Epithelial cell of prostate (primary cell): ENCODE results near the gene ANK2.
A peak's percentile ranks its signal among the peaks of the same experiment; 100 is the strongest.
"Not testable (repeated sequence)": the region's sequence is repeated elsewhere in the genome, so short reads cannot be mapped to it uniquely, and the experiment has no call there.

Source experiments
- DNase-seq: peaks from one replicate; pipeline ENCODE4 v3.0.0-alpha.2; 2011; ENCODE audit warnings: low read depth, low spot score
- H3K27ac ChIP-seq: fragments of 450-650 bp; 2 replicates; pipeline ENCODE4 v1.5.1; 2017; ENCODE audit warnings: mild to moderate bottlenecking

The ANK2 gene

GRCh38 chr4:113181289-113182007 lies 132.0 kb downstream of the ANK2 start:
- no peak for DNase-seq
- H3K27ac ChIP-seq, result no peak overlapping the region

- no peak for DNase-seq
- H3K27ac ChIP-seq, result no peak overlapping the region
Observed at GRCh38 chr4:113183032-113183605, 133.7 kb downstream of the ANK2 start.

GRCh38 chr4:113186220-113186619 lies 136.8 kb downstream of the ANK2 start:
- DNase-seq, H3K27ac ChIP-seq: not testable (repeated sequence)

GRCh38 chr4:113186913-113187312 lies 137.5 kb downstream of the ANK2 start:
- no peak overlapping the region for H3K27ac ChIP-seq
- DNase-seq, result no peak

GRCh38 chr4:113187358-113187757 lies 137.9 kb downstream of the ANK2 start:
- DNase-seq, result no peak
- no peak overlapping the region for H3K27ac ChIP-seq

- no peak for DNase-seq
- no peak overlapping the region for H3K27ac ChIP-seq
Observed at GRCh38 chr4:113189546-113189945, 140.1 kb downstream of the ANK2 start.

- no peak for DNase-seq
- no peak overlapping the region for H3K27ac ChIP-seq
Observed at GRCh38 chr4:113209153-113209552, 159.7 kb downstream of the ANK2 start.

GRCh38 chr4:113209652-113210320 lies 160.3 kb downstream of the ANK2 start:
- H3K27ac ChIP-seq, result no peak overlapping the region
- DNase-seq, result no peak

GRCh38 chr4:113212613-113213012 lies 163.2 kb downstream of the ANK2 start:
- DNase-seq, result no peak
- H3K27ac ChIP-seq, result no peak overlapping the region

GRCh38 chr4:113221990-113222389 lies 172.5 kb downstream of the ANK2 start:
- DNase-seq, result no peak
- no peak overlapping the region for H3K27ac ChIP-seq

- no peak overlapping the region for H3K27ac ChIP-seq
- DNase-seq, result no peak
Observed at GRCh38 chr4:113222471-113222870, 173.0 kb downstream of the ANK2 start.

- DNase-seq, result no peak
- H3K27ac ChIP-seq, result no peak overlapping the region
Observed at GRCh38 chr4:113223001-113223400, 173.5 kb downstream of the ANK2 start.

- no peak for DNase-seq
- H3K27ac ChIP-seq, result no peak overlapping the region
Observed at GRCh38 chr4:113232194-113232593, 182.7 kb downstream of the ANK2 start.

GRCh38 chr4:113236916-113237315 lies 187.5 kb downstream of the ANK2 start:
- no peak overlapping the region for H3K27ac ChIP-seq
- DNase-seq, result no peak

- no peak for DNase-seq
- no peak overlapping the region for H3K27ac ChIP-seq
Observed at GRCh38 chr4:113243312-113243711, 193.9 kb downstream of the ANK2 start.

GRCh38 chr4:113244747-113245146 lies 195.3 kb downstream of the ANK2 start:
- H3K27ac ChIP-seq, DNase-seq: not testable (repeated sequence)

- DNase-seq, result no peak
- H3K27ac ChIP-seq, result no peak overlapping the region
Observed at GRCh38 chr4:113248320-113248719, 198.9 kb downstream of the ANK2 start.

GRCh38 chr4:113255628-113256027 lies 206.2 kb downstream of the ANK2 start:
- no peak for DNase-seq
- H3K27ac ChIP-seq, result no peak overlapping the region

- H3K27ac ChIP-seq, result no peak overlapping the region
- peak; percentile 31 for DNase-seq
Observed at GRCh38 chr4:113256946-113257345, 207.5 kb downstream of the ANK2 start.

GRCh38 chr4:113260688-113261087 lies 211.2 kb downstream of the ANK2 start:
- DNase-seq, result no peak
- H3K27ac ChIP-seq, result no peak overlapping the region

- no peak for DNase-seq
- no peak overlapping the region for H3K27ac ChIP-seq
Observed at GRCh38 chr4:113263274-113263673, 213.8 kb downstream of the ANK2 start.
